ENCODE results near the gene PKNOX2.

PKNOX2 gene

DNA sequence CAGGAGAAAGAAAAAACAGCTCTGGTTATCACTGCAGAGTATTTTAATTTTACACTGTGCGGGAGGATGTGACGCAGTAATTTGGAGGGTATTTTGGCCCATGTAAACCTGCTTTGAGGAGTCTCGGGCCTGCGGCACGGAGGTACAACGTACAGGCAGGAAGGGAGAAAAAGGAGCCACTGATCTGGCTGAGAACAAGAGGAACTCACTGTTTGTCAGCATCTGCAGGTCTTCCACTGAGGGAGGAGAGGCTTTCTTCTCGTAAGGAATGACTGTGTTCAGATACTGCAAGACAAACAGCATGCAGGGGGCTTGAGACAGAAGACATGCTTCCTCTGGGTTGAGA is 287.5 kb downstream of the PKNOX2 start:
- no peak for DNase-seq

DNA sequence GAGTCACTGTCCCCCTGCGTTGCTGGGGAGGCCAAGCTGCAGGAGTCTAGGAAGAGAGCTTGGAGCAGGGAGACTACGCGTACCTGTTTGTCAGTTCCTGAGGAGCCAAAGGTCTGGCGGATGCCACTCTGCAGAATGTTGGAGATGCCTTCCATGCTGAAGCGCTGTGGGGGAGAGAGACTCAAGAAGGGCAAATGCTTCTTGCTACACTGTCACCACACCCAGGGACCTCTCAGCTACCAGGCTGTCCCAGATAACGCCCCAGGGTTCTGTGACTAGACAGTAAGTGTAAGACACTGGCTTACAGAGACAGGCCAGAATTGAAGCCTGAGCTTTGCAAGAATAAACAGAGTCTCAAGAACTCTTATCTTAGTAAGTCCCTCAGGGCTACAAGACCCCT is 289.5 kb downstream of the PKNOX2 start:
- DNase-seq = no peak

DNA sequence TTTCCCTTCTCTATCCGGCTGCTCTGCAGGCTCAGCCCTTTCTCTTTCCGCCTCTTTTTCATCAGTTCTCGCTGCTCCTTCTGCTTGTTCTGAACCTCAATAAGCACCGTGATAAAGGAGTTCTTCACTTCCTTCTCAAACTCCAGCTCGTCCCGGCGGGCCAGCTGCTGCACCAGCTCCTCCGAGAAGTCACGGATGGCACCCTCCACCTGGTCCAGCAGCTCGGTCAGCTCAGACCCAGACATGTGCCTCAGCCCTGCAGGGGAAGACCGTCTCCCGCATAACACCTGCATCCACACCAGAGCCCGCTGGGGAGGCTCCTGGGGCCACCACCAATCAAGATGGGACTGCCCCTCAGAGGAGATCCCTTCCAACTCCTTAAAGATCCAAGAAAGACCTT is 291.3 kb downstream of the PKNOX2 start:
- no peak for DNase-seq

DNA sequence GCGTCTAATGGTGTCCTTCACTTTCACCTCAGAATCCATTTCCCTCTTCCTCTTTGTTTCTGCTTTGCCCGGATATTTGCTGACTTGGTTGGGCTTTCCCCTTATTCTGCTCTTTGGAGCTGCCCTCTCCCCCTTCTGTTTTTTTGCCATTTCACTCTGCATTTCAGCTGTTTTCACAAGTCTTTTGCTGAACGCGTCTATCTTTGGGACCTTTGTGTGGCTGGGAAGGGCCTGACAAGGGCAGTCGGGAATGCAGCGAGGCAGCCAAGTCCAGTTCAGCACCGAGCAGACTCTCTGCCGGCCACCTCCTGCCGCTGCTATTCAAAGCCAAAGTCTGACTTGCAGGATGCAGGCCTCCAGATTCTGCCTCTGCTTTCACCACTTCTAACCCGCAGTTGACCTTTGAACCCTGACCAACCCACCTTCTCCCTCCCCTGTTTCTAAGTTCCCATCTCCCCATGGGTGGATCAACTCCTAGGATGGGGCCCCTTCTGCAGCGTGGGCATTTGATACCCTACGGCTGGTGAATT is 293.3 kb downstream of the PKNOX2 start:
- no peak for DNase-seq

DNA sequence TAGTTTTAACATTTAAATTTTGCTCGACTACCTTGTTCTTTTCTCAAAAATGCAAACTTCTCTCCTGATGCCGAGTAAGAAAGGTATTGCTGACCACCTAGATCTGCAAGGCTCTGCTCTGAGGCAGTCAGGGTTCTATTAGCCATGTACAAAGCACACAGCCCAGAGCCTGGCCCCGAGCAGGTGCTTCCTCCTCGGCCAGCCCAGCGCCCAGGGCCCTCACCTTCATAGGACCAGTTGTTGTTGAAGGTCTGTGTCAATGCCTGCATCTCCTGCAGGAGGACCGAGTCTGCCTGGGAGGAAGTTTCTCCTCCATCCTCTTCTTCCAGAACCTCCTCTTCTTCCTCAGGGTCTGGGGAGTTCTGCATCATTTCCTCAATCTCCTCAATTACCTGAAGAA is 295.7 kb downstream of the PKNOX2 start:
- no peak for DNase-seq

DNA sequence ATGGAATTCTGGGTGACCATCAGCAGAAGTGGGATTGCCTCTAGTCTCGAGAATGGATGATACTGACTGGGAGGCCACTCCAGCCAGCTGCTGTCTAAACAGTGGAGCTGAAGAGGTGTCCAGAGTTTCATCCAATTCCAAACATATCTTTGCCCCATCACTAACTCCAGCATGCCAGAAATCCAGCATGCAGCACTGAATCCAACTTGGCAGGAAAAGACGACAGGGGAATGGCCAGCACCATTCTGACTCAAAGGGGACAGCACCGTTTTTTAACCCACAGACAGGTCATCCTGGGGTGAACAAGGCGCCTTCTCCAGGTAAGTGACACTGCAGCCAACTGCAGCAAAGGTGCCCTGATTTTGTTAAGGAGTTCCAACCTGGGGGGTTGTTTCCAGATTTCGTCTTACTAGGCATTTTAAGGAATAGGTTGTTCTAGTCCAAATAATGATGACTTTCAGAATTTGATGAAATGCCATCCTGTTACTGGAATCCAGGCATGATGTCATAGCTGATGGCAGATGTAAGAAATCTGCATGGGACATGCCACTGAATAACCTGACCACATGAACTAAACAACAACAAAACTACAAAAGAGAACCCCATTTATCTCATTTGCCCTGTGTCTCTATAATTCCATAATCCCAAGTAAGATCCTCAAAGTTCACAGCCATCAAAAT is 299.2 kb downstream of the PKNOX2 start:
- DNase-seq = no peak

DNA sequence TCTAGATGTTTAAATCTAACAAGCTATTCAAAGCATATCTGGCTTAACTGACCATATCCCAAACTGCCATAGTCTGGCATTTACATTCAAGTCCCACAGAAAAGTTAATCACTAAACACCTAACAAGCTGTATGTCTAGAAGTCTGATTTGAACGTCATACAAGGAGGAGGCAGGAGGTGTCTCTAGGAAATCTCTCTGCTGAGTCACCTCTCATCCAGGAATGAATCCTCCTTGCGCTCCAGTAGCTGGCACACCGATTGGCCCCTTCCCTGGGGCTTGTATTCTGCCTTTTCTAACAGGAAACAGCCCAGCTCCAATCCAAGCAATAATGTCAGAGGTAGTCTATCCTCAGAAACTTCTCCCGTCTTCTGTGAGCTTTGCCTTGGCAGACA is 299.7 kb downstream of the PKNOX2 start:
- DNase-seq = no peak

DNA sequence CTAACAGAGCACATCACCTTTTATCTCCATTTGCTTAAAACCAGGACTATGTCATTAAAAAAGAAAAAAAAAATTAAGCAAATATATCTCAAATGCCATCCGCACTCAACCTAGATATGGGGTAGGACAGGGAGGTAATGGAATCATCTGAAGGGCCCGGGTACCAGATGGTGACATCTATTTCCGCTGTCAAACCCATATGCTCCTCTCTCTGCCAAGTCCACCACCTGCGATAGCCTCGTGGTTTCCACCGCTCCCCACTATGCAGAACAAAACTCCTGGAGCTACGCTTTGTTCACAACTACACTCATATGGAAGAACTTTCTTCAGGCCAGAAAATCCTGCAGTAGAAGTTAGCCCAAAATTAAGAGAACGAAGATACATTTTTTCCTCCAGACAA is 300.1 kb downstream of the PKNOX2 start:
- DNase-seq = no peak

DNA sequence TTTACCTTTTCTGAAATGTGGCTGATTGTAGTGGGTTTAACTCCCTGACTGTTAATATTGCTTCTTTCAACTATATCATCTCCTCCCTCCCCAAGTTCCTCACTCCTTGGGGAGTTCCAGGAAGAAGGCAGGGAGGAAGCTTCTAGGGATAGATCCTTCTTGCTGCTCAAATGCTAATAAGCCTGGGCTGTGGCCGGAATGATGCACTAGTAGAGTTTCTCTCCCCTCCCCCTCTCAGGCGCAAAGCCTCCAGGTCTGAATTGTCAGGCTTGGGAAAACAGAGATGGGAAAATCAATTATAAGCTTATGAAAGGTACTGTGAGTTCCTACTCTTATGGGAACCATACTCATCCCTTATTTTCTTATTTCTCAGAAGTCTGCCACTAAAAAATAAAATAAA is 300.7 kb downstream of the PKNOX2 start:
- DNase-seq = no peak

DNA sequence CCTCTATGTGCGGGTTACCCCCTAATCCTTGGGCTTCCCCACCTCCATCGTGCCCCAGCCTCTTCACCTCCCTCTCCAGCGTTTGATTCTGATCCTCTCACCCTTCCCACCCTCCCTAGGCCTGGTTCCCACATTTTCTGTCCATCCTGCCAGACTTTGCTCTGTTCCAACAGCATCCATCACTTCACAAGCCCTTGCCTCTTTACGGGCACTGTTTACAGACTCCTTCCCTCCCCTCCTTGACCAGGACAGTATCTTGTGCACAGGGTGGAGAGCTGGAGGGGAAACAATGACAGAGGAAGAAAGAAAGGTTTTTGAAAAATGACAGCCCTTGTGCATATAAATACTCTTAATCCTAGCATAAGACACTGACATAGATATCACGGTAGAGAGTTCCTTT is 301.1 kb downstream of the PKNOX2 start:
- DNase-seq = no peak

DNA sequence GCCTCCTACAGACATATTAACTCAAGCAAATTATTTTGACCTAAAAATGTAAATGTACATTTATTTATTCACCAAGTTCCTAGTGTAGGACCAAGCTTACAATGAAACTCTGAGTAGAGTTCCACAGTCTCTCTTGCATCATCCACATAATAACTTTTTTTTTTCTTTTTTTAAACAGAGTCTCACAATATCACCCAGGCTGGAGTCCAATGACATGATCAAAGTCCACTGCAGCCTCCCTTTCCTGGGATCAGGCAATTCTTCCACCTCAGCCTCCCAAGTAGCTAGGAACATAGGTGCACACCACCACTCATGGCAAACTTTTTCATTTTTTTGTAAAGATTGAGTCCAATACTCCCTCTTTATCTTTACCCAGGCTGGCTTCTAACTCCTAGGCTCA is 303.5 kb downstream of the PKNOX2 start:
- no peak for DNase-seq

DNA sequence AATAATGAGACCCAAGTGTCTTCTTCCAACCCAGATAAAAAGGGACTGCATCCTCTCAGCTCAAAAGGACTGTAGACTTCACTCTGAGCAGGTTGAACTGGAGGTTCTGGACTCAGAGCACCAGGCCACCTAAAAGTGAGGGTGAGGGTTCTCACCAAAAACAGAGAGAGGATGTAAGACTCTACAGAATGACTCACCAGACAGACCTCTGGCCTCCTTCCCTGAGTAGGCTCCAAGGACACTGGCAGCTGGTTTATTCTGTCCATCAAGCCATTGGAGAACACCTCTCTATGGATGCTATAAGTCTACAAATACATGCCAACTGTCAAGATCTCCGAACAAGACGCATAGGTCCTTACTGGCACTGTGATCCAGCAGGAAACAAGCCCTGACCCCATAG is 304.3 kb downstream of the PKNOX2 start:
- DNase-seq = no peak

DNA sequence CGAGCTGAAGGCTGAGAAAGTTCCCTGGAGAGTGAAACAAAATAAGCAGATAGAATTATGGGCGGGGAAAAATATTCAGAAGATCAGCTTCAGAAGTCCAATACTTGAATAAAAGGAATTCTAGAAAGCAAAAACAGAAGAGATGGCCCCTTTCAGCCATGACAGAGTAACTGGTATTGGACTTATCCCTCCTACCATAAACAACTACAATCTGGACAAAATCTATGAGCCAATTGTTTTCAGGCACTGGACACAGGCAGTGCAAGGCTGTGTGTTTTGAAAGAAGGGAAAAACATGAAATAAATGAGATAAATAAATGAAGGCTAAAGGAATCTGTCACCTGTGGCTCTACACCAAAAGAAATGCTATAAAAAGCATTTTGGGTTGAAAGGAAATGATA is 305.8 kb downstream of the PKNOX2 start:
- no peak for DNase-seq

DNA sequence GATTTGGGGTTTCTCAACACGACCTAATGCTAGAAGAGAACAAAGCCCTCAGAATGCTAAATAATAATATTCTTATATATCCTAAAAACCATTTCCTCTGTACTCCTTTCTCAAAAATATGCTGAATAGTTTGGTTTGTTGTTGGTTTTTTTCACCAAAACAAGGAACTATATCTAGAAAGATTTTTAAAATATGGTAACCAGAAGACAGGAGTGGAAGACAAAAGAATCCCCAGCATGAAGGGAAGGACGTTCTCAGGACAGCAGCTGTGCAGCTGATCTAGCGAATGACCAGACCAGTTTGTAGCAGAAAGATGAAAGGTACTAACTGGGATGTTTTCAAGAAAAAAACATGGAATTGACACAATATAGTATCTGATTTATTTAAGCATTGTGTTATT is 312.2 kb downstream of the PKNOX2 start:
- DNase-seq = no peak

DNA sequence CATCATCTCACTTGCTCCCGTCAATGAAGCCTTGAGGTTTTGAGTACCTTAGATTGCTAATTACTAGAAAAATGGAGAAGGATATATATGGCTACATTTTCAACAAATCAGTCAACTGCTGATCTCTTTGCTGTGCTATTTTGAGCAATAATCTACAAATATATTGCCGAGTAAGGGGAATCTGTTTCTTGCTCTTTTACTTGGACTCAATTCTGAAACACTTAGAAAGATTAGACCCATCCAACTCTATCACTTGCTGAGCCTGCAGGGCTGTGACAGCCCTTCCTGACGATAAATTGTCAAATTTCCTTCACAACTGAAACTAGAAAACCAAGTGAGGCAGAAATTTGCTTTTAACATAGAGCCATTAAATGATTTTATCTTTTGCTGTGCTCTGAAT is 314.6 kb downstream of the PKNOX2 start:
- no peak for DNase-seq

DNA sequence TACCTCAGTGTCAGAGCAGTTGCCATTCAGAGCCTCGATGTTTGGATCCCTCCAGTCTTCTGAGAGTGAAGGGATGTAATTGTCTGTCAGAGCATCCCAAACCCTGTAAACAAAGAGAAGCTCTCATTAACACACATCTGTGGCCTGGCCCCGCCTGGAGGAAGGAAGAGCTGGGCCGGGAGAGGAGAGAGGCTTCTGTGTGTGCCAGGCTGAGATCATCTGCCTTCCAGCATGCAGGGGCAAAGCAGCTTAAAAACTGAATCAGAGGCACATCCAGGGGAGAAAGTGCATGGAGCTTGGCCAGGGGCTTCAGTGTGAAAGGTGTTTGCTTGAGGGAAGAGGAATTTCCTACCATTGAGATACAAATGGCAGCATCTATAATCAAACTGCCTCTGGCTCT is 317.0 kb downstream of the PKNOX2 start:
- no peak for DNase-seq
